K562 (cell line): Measurements from ENCODE around the gene RBM3. TPM values are rescaled to one million over a fixed set of nuclear protein-coding genes. Genes with fewer than 3 reads are reported as not detected.

Experiments
- ATAC-seq: fragments of 200-7000 bp; cut with Tn5 transposase; 3 replicates; pipeline ENCODE4 v1.9.1; 2020; ENCODE audit warnings: moderate library complexity
- BruUV-seq: library from RNA; stranded (reverse); fragments of 400-500 nt; replicated peaks from 2 replicates; lab custom pipeline; 2021; lab: Mats Ljungman, UMichigan
- CTCF ChIA-PET: fragments of 300-600 bp; formaldehyde crosslinking; extraction: SDS; loops from one replicate; lab custom pipeline; 2021; ENCODE audit warnings: low intra/inter-chr PET ratio; lab: Yijun Ruan, JAX
- POLR2A ChIA-PET: fragments of 300-600, 350-650 bp; sonication (Branson Sonifier 250); formaldehyde crosslinking; extraction: SDS; loops from one replicate; lab custom pipeline; 2021; ENCODE audit warnings: antibody characterized with exemption, inconsistent platforms; lab: Yijun Ruan, JAX
- DNase-seq, 4 experiments: peaks; one replicate each; pipeline versions ENCODE4 v3.0.0 to v3.0.0-alpha.2; 2011 to 2018; ENCODE audit warnings: low spot score in 3 of 4, mixed read lengths in 3 of 4; ENCODE audit errors: extremely low read depth in 1 of 4
- FAIRE-seq: peaks from 2 replicates; lab custom pipeline; 2011; peaks lifted over from hg19 to GRCh38; lab: Jason Lieb, UNC
- H2AFZ ChIP-seq: 2 replicates; pipeline ENCODE4 v1.6.0; 2011; ENCODE audit warnings: low read depth, low read length, control low read depth, inconsistent platforms
- H3K27ac ChIP-seq: fragments of 200-600 bp; 3 replicates; pipeline ENCODE4 v1.8.0; 2011; ENCODE audit warnings: low read depth, mild to moderate bottlenecking, control low read depth, inconsistent platforms, low read length, moderate library complexity, mixed read lengths; ENCODE audit errors: extremely low read depth
- H3K27me3 ChIP-seq, 2 experiments: fragments of 300-600 bp in 1 of 2; 2 replicates in 1 of 2; 3 replicates in 1 of 2; pipeline versions ENCODE4 v1.6.0 to v1.8.0; 2011; ENCODE audit warnings: inconsistent platforms in 2 of 2, low read length in 2 of 2, mild to moderate bottlenecking in 1 of 2, mixed read lengths in 1 of 2, moderate library complexity in 1 of 2; ENCODE audit not compliant: control insufficient read depth in 2 of 2, insufficient read depth in 2 of 2
- H3K36me3 ChIP-seq: fragments of 300-600 bp; 3 replicates; pipeline ENCODE4 v1.8.0; 2011; ENCODE audit warnings: mild to moderate bottlenecking, low read length, inconsistent platforms; ENCODE audit not compliant: control insufficient read depth, insufficient read depth
- H3K4me1 ChIP-seq, 2 experiments: fragments of 200-600 bp in 1 of 2; replicated peaks in 1 of 2; 2 replicates in 1 of 2; 3 replicates in 1 of 2; pipeline versions ENCODE4 v1.5.1 to v1.8.0; 2011; ENCODE audit warnings: inconsistent platforms in 2 of 2, low read length in 2 of 2, mild to moderate bottlenecking in 1 of 2, mixed read lengths in 1 of 2, moderate library complexity in 1 of 2; ENCODE audit not compliant: control insufficient read depth in 2 of 2, insufficient read depth in 2 of 2
- H3K4me2 ChIP-seq: 2 replicates; pipeline ENCODE4 v1.6.1; 2011; ENCODE audit warnings: low read length, control low read depth, inconsistent platforms, mixed read lengths; ENCODE audit not compliant: insufficient read depth
- H3K4me3 ChIP-seq: fragments of 200-600 bp; sonication (generic), shearing (Covaris generic); 2 replicates; pipeline ENCODE4 v1.5.1; 2016; ENCODE audit warnings: control low read depth, inconsistent platforms
- H3K79me2 ChIP-seq: fragments of 200-600 bp; 3 replicates; pipeline ENCODE4 v1.8.0; 2011; ENCODE audit warnings: low read length, inconsistent platforms; ENCODE audit not compliant: control insufficient read depth, insufficient read depth
- H3K9ac ChIP-seq, 2 experiments: 2 replicates each; pipeline versions ENCODE4 v1.6.0 to v1.6.1; 2011; ENCODE audit warnings: low read depth in 2 of 2, low read length in 2 of 2, control low read depth in 1 of 2, inconsistent platforms in 1 of 2, mild to moderate bottlenecking in 1 of 2, mixed read lengths in 1 of 2; ENCODE audit not compliant: insufficient read depth in 1 of 2
- H3K9me1 ChIP-seq: one replicate; pipeline ENCODE4 v1.6.0; 2011; ENCODE audit warnings: inconsistent platforms, mild to moderate bottlenecking, low read length, moderate library complexity; ENCODE audit not compliant: control insufficient read depth, insufficient read depth
- H3K9me3 ChIP-seq: replicated peaks from 2 replicates; pipeline ENCODE4 v1.5.1; 2011; ENCODE audit warnings: low read depth, low read length, inconsistent platforms; ENCODE audit not compliant: control insufficient read depth, insufficient read depth
- H4K20me1 ChIP-seq: replicated peaks from 2 replicates; pipeline ENCODE4 v1.6.1; 2011; ENCODE audit warnings: low read length, inconsistent platforms, mixed read lengths; ENCODE audit not compliant: control insufficient read depth, insufficient read depth
- ATF1 ChIP-seq, 2 experiments: fragments of 450-650 bp in 1 of 2; IDR thresholded peaks; 2 replicates each; pipeline ENCODE4 v1.6.1; 2016; ENCODE audit warnings: missing compliant biosample characterization in 1 of 2, missing genetic modification characterization in 1 of 2
- CBX3 ChIP-seq, 2 experiments: IDR thresholded peaks; 1 replicate in 1 of 2; 2 replicates in 1 of 2; pipeline ENCODE4 v1.6.1; 2012; ENCODE audit warnings: inconsistent platforms in 2 of 2, low read length in 2 of 2, borderline replicate concordance in 1 of 2, control low read depth in 1 of 2
- EP300 ChIP-seq: IDR thresholded peaks from 2 replicates; pipeline ENCODE4 v1.6.1; 2012; ENCODE audit warnings: low read length, improper control_type of control experiment
- FOXA3 ChIP-seq, 2 experiments: fragments of 450-650 bp in 1 of 2; sonication (generic) in 1 of 2; formaldehyde crosslinking; IDR thresholded peaks in 1 of 2; conservative IDR thresholded peaks in 1 of 2; 2 replicates each; pipeline versions ENCODE4 v1.4.0 to v1.8.0; 2020 to 2022; ENCODE audit warnings: mild to moderate bottlenecking in 2 of 2, missing genetic modification reagents in 1 of 2
- MAX ChIP-seq: sonication (generic); formaldehyde crosslinking; IDR thresholded peaks from 2 replicates; pipeline ENCODE4 v1.9.0; 2022; ENCODE audit warnings: mild to moderate bottlenecking, missing genetic modification reagents
- MYNN ChIP-seq, 2 experiments: sonication (generic); formaldehyde crosslinking in 1 of 2; IDR thresholded peaks; 2 replicates each; pipeline versions ENCODE4 v1.5.0 to v1.6.1; 2016 to 2020; ENCODE audit warnings: antibody characterized with exemption in 1 of 2, missing genetic modification reagents in 1 of 2
- NR2C1 ChIP-seq, 2 experiments: fragments of 450-650 bp; IDR thresholded peaks; 2 replicates each; pipeline ENCODE4 v1.6.1; 2017; ENCODE audit warnings: mild to moderate bottlenecking in 2 of 2, antibody characterized with exemption in 1 of 2, inconsistent platforms in 1 of 2, missing compliant biosample characterization in 1 of 2, missing genetic modification characterization in 1 of 2
- PRMT5 ChIP-seq: sonication (generic); formaldehyde crosslinking; IDR thresholded peaks from 2 replicates; pipeline ENCODE4 v1.5.0; 2020; ENCODE audit warnings: missing genetic modification reagents
- SMAD4 ChIP-seq: fragments of 250-450 bp; sonication (Bioruptor Pico); conservative IDR thresholded peaks from 2 replicates; pipeline ENCODE4 v1.8.0; 2021; ENCODE audit warnings: inconsistent platforms, mild to moderate bottlenecking, moderate library complexity
- TFAP4 ChIP-seq: sonication (generic); formaldehyde crosslinking; IDR thresholded peaks from 2 replicates; pipeline ENCODE4 v1.8.0; 2022; ENCODE audit warnings: missing genetic modification reagents, mild to moderate bottlenecking, moderate library complexity, borderline replicate concordance
- ZHX1 ChIP-seq: fragments of 150-350 bp; conservative IDR thresholded peaks from 2 replicates; pipeline ENCODE4 v1.6.1; 2014; ENCODE audit warnings: low read length
- ZNF165 ChIP-seq: fragments of 250-450 bp; sonication (Bioruptor Pico); IDR thresholded peaks from 2 replicates; pipeline ENCODE4 v1.4.0; 2020; ENCODE audit warnings: borderline replicate concordance
- ZNF354B ChIP-seq: fragments of 250-450 bp; sonication (Bioruptor Pico); IDR thresholded peaks from 2 replicates; pipeline ENCODE4 v1.4.0; 2020
- ZNF785 ChIP-seq: fragments of 250-450 bp; sonication (Bioruptor Pico); IDR thresholded peaks from 2 replicates; pipeline ENCODE4 v1.4.0; 2020; ENCODE audit warnings: mild to moderate bottlenecking
- WGBS: fragments of 100-300 bp; shearing (Covaris generic); methylation state at CpG from one replicate; pipeline ENCODE4 v1.1.6; 2016; ENCODE audit warnings: low coverage, mixed read lengths; ENCODE audit not compliant: insufficient coverage; ENCODE audit errors: missing lambda C conversion rate; 5-methylcytosine and 5-hydroxymethylcytosine counted together
- in situ Hi-C: fragments of 300-500 bp; cut with MboI; formaldehyde crosslinking; loops from 4 replicates; pipeline ENCODE4 v1.15.0; 2018; ENCODE audit warnings: inconsistent platforms, mixed read lengths
- intact Hi-C: fragments of 100-400 bp; cut with micrococcal nuclease; formaldehyde crosslinking; loops from 2 replicates; pipeline ENCODE4 v1.14.2; 2022
- polyA plus RNA-seq, 8 experiments: library from polyadenylated mRNA; depleted of rRNA in 4 of 8; stranded (reverse) in 5 of 8; unstranded in 3 of 8; fragments of >200 nt; fragmentation: Nextera tagmentation in 2 of 8; fragmentation: Illumina TruSeq in 1 of 8; extraction: Ambion mirVana in 2 of 8; extraction: Trizol in 1 of 8; gene quantifications; 2 replicates each; pipeline versions ENCODE4 v1.2.1 to v1.2.3, GENCODE V29; 2011 to 2014; ENCODE audit warnings: inconsistent platforms in 1 of 8, missing spikeins in 1 of 8
- total RNA-seq, 7 experiments: library from RNA; depleted of rRNA in 6 of 7; stranded (reverse); fragments of >200 nt in 6 of 7; fragmentation: Illumina TruSeq in 2 of 7; extraction: Trizol in 2 of 7; gene quantifications; 2 replicates each; pipeline versions ENCODE4 v1.2.1 to v1.2.3, GENCODE V29; 2011 to 2021; ENCODE audit warnings: low replicate concordance in 1 of 7

The RBM3 gene
- total and polyA plus RNA-seq, 9 of the 15 experiments (the other 6 are each of a cell fraction or from before 2014, with no cell fraction given): 70.3 to 272 (median 209) TPM

- TF ChIP-seq ZNF785 (CRISPR knock-in tag): no peak
- no peak for TF ChIP-seq CBX3 (IDR thresholded peaks at IDR 0.05; ENCODE audit: borderline replicate concordance in 1 of 2, low read length in 2 of 2)
- TF ChIP-seq FOXA3 (CRISPR knock-in tag; conservative IDR thresholded peaks at IDR 0.05 in 1 of 2, IDR thresholded peaks at IDR 0.05 in 1 of 2): no peak
- TF ChIP-seq ZNF165 (CRISPR knock-in tag): no peak
Observed at GRCh38 chrX:48616576-48616975, 42.3 kb downstream of the RBM3 start (continued).

GRCh38 chrX:48617542-48618340 is 43.5 kb downstream of the RBM3 start:
- Histone ChIP-seq H3K27me3 (no peaks in the 10 kb centered on the region), H2AFZ (peak overlapping the region; percentile 75), H3K4me1 (peaks cover 4 to 13% of the 10 kb centered on the region in 2 experiments; a peak in 3 of 5 replicates), H3K79me2 (no peaks in the 10 kb centered on the region), H3K4me3 (no peak overlapping the region), H3K9ac (peak overlapping the region in 1 of 2 experiments; percentile 31; a peak in 1 of 4 replicates), H3K9me1 (no peaks in the 10 kb centered on the region), H4K20me1 (no peaks in the 10 kb centered on the region), H3K4me2 (peak overlapping the region; percentile 50; the same call in 1 of the 2 replicates), H3K27ac (peak overlapping the region; percentile 45; the same call in 2 of the 3 replicates), H3K36me3 (no peaks in the 10 kb centered on the region), H3K9me3 (no peaks in the 10 kb centered on the region)
- CTCF ChIA-PET: no interaction called here
- WGBS: 20% methylated on average over 5 of the region's 8 CpGs
- FAIRE-seq: peak; percentile 79
- POLR2A ChIA-PET: interaction anchor here (0.6 to 0.7 kb wide), 3 partner anchors 132 to 771 kb away, joined by 3 to 4 read pairs (median 3); no protein-coding TSS in a partner anchor
- in situ Hi-C loops (no loop called here), intact Hi-C loops (no loop called here)
- DNase-seq: peak; percentile 25 to 76 (median 46)
- BruUV-seq: no TSS peak
- peak; percentile 84 for ATAC-seq
- TF ChIP-seq SMAD4 (CRISPR knock-in tag): peak; percentile 60; the same call in 1 of the 2 replicates
- no peak for TF ChIP-seq ZNF354B
- TF ChIP-seq TFAP4 (CRISPR knock-in tag): peak; percentile 45; the same call in 1 of the 2 replicates
- no peak for TF ChIP-seq NR2C1 (IDR thresholded peaks at IDR 0.05)
- TF ChIP-seq NR2C1 (tag; IDR thresholded peaks at IDR 0.05): 0 out of 2 replicates have a peak, but pooled peaks have one; percentile 29
- no peak for TF ChIP-seq PRMT5 (CRISPR knock-in tag)
- no peak for TF ChIP-seq MYNN (IDR thresholded peaks at IDR 0.05)
- TF ChIP-seq MYNN (CRISPR knock-in tag; IDR thresholded peaks at IDR 0.05): no peak
- TF ChIP-seq ZHX1: no peak
- peak; percentile 56; the same call in 1 of the 2 replicates for TF ChIP-seq EP300
- TF ChIP-seq ATF1 (CRISPR knock-in tag; IDR thresholded peaks at IDR 0.05): no peak
- TF ChIP-seq ATF1 (tag; IDR thresholded peaks at IDR 0.05): peak; percentile 51
- TF ChIP-seq MAX (CRISPR knock-in tag): peak; percentile 77; the same call in 1 of the 2 replicates
